ENCODE results near the gene APOOL.

The APOOL gene

DNA sequence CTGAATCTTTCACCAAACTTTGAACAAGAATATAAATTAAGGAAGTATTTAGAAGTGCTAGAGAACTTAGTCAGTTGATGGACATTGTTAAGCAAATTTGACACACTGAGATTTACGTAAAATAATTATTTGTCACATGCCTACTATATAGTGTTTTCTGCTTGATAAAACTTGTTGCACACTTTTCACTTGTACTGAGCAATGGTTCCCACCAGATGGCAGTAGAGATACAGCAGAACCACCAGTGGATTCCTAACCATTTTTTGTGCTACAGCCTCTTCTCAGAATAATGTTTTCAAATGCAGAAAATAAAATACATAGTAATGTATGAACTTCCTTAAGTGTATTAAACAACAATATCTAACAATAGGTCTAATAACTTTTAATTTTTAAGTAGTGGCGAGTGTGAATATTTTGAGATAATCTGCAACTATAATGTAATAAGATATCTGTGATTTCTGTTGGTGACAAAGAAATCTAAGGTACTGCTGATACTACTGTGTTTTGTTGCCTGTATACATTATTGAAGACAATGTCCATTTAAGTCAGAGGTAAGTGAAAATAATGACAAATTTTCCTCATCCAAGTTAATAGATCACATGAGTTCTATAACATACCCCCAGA is 81.2 kb downstream of the APOOL start:
- no peak for DNase-seq (ENCODE audit: low read depth)

DNA sequence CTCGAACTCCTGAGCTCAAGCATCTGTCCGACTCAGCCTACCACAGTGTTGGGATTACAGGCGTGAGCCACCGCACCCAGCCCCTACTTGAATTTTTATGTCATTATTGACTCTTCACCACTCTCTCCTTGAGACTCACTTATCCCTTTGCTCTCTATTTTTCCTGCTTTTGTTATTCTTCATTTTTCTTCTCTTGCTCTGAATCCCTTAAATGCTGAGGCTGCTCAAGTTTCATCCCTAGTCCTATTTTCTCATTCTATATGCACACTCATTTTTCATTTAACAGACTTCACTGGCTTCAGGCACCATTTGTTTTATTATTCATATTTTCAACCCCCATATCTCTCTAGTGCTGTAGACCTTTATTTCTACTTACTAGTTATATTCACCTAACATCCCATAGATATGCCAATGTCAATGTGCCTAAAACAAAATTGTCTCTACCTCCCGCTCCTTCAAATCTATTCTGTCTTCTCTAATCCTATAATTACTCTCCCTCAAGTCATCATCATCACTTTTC is 85.7 kb downstream of the APOOL start:
- no peak for DNase-seq (ENCODE audit: low read depth)

DNA sequence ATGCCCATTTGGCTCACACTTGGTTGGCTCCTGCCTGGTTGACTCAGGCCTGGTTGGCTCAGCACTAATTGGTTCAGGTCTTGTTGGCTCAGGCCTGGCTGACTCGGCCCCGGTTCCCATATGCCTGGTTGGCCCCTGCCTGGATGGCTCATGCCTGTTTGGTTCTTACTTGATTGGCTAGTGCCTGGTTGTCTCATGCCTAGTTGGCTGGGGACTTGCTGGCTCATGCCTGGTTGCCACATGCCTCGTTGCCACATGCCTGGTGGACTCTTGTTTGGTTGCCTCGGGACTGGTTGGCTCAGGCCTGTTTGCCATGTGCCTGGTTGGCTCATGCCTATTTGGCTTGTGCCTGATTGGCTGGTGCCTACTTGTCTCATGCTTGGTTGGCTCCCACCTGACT is 103.7 kb downstream of the APOOL start:
- DNase-seq (ENCODE audit: low read depth), result no peak

DNA sequence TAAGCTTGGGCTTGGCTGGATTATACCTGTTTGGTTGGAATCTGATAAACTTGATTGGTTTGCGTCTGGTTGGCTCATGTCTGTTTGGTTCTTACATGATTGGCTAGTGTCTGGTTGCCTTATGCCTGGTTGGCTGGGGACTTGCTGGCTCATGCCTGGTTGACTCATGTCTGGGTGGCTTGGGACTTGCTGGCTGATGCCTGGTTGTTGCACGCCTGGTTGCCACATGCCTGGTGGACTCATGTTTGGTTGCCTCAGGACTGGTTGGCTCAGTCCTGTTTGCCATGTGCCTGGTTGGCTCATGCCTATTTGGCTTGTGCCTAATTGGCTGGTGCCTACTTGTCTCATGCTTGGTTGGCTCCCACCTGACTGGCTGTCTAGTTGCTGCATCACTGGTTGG is 104.5 kb downstream of the APOOL start:
- no peak for DNase-seq (ENCODE audit: low read depth)

DNA sequence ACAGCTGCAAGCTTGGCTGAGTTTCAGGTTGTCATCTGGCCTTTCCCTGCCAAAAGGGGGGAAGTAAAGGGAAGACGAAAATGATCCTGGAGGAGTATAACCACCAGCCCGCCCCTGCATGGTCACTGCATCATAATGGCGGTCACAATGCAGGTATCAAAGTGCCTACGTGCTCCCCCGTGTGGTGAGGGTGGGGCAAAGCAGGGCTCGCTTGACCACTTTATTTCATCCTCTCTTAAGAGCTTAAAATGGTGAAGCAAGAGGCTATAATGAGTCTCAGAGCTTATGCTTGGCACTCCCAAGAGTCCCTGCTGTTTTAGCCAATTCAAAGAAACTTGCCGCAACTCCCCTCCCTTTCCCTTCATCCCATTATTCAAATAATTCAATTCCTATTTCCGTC is 105.6 kb downstream of the APOOL start:
- DNase-seq (ENCODE audit: low read depth), result no peak

DNA sequence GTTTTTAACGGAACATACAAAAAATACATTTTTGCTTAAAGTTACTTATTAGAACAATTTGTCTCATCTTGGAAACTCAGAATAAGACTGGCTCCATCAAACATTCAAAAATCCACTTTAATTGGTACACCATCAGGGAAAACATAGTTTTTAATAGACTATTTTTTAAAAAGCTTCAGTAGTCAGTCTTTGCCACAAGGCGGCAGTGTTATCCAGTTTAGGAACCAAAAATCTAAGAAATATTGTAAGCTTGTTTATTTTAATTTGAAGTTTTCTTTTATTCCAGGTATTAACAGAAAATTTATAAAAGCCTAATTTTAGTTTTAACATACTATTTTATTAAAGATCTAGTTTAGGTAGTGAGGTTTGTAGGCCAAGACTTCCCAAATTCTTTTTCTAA is 107.7 kb downstream of the APOOL start:
- DNase-seq (ENCODE audit: low read depth), result no peak

DNA sequence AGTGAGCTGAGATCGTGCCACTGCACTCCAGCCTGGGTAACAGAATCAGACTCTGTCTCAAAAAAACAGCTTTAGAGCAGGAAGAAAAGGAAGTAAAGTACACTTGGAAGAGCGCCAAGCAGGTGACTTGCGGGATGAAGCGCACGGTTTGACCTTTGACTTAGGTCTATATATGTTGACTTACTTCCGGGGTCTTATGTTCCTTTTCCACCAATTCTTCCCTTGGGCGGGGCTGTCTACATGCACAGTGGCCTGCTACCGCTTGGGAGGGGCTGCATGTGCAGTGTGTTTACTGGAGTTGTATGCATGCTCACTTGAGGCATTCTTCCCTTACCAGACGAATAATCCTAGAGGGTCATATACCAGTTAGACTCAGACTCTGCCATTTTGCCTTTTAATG is 108.6 kb downstream of the APOOL start:
- no peak for DNase-seq (ENCODE audit: low read depth)

DNA sequence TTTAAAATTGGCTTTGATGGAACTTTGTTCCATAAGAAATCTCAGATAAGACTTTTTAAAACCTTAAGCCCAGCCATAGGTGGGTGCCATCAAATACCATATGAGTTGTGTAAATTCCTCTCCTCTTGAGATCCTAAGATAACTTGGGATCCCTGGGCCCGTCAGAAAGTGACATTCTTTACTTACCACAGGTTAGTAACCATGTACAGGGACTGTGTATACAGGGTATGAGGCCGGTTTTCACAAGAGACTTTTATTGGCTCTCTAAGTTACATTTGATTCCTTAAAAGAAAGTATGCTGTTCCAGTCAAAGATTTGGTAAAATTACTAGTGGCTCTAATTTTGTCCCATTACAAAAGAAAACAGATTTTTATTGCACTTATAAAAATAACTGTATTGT is 110.1 kb downstream of the APOOL start:
- no peak for DNase-seq (ENCODE audit: low read depth)

DNA sequence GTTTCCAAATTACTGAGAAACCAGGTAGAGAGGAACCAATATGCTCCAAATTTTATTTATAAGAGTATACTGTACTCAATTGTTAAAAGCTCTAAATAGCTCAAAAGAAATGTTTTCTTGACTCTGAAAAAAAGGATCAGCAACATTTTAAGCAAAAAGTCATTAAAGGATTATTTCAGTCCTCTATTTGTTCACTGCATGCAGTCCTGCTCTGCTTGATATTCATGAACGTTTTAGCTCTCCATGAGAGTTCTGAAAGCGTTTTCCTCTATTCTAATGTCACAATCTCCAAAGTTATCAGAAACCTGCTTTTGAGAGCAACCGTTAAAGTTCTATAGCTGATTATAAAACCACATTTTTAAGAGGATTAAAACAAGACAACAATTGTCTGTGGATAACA is 110.5 kb downstream of the APOOL start:
- DNase-seq (ENCODE audit: low read depth), result no peak

DNA sequence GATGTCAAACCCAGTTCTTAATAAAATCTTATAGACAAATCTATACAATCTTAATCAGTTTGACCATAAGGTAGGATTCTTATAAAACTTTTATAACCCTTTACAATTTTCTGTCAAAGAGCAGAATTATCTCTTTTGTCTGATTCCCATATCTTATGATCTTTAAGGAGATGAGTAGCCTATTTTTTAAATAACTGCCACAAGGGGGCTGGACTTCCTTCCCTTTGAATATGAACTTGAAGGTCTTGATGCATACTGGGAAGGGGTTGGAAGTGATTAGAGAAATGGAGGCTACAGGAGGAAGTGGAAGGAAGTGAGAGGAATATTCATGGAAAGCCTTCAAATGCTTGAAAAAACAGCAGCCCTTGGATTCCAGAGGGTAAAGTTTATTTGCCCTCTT is 111.1 kb downstream of the APOOL start:
- no peak for DNase-seq (ENCODE audit: low read depth)

DNA sequence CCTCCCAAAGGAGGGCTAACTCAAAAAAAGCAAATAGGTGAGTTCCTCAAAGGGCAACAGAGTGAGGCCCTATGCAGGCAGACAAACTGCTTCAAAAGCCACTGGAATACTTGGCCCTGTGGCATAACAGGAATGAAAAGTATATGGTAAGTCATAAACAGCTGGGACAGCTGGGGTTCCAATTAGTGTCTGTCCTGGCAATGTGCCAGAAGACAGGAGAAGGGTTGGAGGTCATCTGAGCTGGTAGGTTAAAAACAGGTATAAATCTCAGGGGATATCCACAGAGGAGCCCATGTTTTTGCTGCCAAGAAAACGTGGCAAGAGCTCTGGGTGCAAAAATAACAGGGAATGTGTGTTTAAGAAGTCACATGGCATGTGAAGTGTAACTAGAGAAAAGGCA is 111.6 kb downstream of the APOOL start:
- DNase-seq (ENCODE audit: low read depth), result no peak

DNA sequence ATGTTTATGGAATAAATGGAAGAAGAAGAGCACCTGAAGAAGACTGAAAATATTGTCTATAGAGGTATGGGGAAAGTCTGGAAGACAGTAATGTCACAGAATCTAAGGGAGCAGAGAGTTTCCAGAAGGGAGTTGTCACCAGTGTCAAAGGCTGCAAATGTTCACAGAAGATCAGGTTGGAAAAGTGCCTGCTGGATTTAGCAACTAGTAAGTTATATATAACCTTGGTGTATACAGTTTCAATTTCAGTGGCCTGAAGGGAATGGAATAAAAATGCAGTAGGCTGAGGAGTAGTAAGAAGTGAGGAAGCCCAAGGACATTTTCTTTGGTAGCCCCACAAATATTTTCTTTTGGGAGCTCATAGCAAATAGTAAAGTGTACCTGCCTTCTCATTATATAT is 132.7 kb downstream of the APOOL start:
- no peak for DNase-seq (ENCODE audit: low read depth)

DNA sequence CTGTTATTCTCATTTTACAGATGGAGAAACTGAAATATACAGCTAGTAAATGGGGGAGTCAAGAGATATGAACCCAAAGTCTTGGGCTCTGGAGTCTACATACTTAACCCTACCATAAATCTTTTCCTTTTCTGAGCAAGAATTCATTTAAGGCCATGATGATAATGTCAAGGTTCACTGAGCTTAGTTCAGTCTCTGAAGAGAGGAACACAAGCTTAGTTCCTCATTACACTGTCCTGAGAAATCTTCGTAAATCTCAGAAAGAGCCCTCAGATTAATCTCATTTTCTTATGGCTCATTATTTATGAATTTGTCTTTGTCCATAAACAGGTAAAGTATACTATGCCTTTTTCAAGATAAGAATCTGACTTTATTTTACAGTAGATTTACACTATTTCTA is 135.7 kb downstream of the APOOL start:
- DNase-seq (ENCODE audit: low read depth), result no peak

DNA sequence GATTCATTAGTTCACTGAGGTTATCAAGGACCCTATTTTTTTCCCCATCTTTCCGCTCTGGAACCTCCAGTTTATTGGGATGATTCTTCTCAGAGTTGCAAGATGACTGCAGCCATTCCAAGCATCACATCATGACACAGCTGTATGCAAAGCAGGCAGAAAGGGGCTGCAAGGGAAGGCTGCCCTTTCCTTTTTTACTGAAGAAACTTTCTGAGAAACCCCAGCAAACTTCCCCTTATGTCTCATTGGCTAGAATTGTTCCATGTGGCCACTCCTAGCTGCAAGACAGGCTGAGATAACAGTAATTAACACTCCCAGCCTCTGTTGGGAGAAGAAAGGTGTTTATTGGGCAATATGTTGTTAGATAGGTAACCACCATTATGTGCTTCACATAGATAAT is 137.3 kb downstream of the APOOL start:
- DNase-seq (ENCODE audit: low read depth), result no peak

Data from stimulated activated CD8-positive, alpha-beta memory T cell treated with anti-CD3 and anti-CD28 coated beads, Interleukin-4, amount 100 ng/mL, for 24 hours (primary cell).